Stimulated activated CD4-positive, alpha-beta T cell treated with anti-CD3 and anti-CD28 coated beads, TNF-alpha, amount 100 ng/mL, for 4 hours (primary cell): ENCODE measurements around the gene FAM50A.

Source experiments
- DNase-seq, 3 experiments: peaks; one replicate each; pipeline ENCODE4 v3.0.0-alpha.2; 2020; ENCODE audit warnings: low read depth in 3 of 3

The FAM50A gene

DNA sequence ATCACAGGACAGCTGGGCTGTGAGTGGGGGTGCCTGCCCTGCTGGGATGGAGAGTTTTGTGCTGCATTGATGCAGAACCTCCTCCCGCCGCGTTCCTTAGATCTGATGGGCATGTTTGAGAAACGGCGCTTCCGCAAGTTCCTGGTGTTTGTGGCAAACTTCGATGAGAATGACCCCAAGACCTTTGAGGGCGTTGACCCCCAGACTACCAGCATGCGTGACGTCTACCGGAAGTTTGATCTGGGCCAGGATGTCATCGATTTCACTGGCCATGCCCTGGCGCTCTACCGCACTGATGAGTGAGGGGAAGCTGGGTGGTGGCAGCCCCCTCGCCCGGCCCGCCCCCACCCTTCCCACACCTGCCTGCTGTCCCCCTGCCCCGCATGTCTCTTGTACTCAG, 4.1 kb upstream of the FAM50A start:
- no peak for DNase-seq

- no peak for DNase-seq
Observed at GRCh38 chrX:154440623-154441357, 3.2 kb upstream of the FAM50A start.

DNA sequence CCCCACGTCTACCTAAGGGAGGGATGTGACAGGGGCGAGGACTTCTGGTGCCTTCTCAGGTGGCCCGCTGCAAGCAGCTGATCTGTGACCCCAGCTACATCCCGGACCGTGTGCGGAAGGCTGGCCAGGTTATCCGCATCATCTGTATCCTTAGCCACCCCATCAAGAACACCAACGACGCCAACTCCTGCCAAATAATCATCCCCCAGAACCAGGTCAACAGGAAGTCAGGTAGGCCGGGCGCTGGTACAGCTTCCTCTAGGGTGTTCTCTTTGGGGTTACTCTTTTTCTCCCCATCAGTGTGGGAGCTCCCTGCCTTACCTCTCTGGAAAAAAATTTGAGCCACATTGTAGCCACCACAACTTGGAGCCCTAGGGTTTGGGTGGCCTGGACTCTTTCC, 2.4 kb upstream of the FAM50A start:
- DNase-seq = no peak

GRCh38 chrX:154441984-154442707, 1.8 kb upstream of the FAM50A start:
- DNase-seq = no peak

- DNase-seq = no peak
Observed at GRCh38 chrX:154443479-154443910, 446 bp upstream of the FAM50A start.

- DNase-seq = no peak
Observed at GRCh38 chrX:154444755-154445246, 860 bp downstream of the FAM50A start.

DNA sequence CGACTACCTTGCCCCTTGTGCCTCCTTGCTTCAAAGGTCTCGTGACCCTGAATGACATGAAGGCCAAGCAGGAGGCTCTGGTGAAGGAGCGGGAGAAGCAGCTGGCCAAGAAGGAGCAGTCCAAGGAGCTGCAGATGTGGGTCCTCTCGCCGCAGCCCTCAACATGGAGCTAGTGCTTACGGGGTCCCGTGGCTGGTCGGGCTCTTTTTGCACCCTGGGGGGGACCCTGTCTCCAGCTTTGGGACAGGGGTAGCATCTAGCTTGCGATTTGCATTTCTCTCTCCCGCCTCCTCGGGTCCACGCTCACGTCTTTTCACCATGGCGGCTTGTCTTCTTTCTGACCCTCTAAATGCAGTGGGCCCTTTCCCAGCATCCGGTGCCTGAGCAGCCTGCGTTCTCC, 1.8 kb downstream of the FAM50A start:
- DNase-seq = no peak

- DNase-seq = no peak
Observed at GRCh38 chrX:154446430-154446829, 2.5 kb downstream of the FAM50A start.

DNA sequence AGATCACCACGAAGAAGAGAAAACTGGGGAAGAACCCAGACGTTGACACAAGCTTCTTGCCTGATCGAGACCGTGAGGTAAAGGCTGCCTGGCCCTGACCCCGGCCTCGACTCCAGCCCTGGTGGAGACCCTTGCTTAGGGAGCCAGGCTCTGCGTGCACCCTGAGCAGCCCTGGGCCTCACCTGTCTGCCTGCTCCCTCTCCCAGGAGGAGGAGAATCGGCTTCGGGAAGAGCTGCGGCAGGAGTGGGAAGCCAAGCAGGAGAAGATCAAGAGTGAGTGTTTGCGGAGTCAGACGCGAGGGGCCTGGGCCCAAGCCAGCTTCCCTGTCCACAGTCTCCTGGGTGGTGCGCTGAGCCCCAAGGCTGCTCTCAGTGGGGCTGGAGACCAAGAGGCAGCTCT, 4.5 kb downstream of the FAM50A start:
- DNase-seq = no peak

DNA sequence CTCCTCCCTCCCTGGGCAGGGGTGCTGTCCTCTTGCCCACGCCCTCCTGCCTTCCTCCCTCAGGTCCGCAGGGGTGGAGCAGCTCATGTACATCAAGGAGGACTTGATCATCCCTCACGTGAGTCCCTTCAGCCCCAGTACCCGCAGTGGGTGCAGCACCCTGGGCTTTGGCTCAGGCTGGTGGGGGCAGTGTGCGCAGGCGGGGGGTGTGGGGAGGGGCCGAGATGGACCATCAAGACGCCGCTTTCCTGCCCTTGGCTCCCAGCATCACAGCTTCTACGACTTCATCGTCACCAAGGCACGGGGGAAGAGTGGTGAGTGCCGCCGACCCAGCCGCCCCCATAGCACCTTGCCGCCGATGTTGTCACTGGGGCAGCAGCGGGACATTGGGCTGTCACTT, 5.7 kb downstream of the FAM50A start:
- DNase-seq = no peak

- no peak for DNase-seq
Observed at GRCh38 chrX:154450312-154450711, 6.4 kb downstream of the FAM50A start.

DNA sequence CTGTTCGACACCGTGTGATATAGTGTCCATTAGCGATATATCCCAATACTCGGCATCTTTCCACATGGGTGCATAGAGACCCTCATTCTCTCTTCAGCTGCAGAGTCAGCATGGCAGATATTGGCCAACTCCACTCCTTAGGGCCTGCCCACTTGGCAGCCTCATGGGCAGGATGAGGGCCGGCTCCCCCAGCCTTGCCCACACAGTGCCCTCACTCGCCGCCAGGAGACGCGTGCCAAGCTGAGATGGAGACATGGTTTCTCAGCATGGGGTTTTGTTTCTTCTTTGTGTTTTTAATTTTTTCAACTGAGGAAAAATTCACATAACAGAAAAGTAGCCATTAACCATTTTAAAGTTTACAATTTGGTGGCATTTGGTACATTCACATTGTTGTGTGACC, 8.9 kb downstream of the FAM50A start:
- no peak for DNase-seq

- DNase-seq = peak in 2 of 3 experiments; percentile 19 to 23
Observed at GRCh38 chrX:154457491-154458115, 13.7 kb downstream of the FAM50A start.

DNA sequence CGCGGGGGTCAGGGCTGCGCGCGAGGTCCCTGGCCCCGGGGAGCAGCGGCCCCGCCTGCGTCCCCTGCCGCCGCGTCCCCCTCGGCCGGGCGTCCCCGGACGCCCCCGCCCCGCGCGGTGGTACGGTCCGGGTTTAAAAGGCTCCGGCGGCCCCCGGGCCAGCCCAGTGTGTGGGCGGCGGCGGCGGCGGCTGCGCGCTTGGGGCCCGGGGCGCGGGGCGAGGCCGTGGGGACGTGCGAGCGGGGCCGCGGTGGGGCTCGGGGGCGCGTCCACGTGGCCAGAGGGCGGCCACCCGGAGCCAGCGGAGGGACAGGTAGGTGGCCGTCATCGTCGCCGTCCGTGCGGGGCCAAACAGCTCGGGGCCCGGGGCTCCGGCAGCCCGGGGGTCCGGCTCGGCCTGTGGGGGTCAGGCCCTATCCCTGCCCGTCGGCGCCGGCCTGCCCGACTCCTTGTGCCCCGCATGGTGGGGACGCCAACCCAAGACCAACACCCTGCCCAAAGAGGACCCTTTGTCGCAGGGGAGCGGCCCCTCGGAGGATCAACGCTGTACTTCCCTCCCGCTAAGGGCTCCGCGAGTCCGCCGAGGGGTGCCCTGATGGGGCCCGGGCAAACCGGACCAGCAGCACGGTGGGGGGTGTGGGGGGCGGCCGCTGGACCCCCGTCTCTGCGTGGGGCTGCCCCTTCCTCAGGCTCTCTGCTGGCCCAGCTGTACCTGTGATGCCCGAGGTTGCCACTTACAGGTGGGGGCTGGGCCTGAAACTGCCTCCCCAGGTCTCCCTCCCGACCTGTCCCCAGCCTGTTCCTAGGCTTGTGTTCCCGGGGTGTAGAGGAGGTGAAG, 14.4 kb downstream of the FAM50A start, which contains the start of gene PLXNA3:
PLXNA3 (plus strand) TSS at position 166 of the 838 bp plus-strand sequence. CDS start 1,903 bp downstream, outside the sequence.
- peak; percentile 26 to 47 (median 44) for DNase-seq

- no peak for DNase-seq
Observed at GRCh38 chrX:154458954-154459778, 15.2 kb downstream of the FAM50A start.

DNA sequence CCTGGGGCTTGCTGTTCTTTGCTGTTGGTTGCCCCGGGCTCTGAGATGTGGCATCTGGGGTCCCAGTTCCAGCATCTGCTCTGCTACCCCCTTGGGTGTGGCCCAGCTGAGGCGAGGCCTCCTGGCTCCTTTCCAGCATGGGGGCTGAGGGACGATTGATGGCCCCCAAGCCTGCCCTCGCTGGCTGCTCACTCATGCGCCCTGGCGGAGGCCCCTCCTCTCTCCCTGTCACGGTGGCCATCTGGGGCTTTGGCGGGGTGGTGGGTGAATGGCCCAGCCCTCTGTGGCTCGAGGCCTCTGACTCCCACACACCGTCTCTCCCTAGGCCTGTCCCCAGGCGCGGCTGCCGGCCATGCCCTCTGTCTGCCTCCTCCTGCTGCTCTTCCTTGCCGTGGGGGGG, 15.9 kb downstream of the FAM50A start:
- DNase-seq = no peak

DNA sequence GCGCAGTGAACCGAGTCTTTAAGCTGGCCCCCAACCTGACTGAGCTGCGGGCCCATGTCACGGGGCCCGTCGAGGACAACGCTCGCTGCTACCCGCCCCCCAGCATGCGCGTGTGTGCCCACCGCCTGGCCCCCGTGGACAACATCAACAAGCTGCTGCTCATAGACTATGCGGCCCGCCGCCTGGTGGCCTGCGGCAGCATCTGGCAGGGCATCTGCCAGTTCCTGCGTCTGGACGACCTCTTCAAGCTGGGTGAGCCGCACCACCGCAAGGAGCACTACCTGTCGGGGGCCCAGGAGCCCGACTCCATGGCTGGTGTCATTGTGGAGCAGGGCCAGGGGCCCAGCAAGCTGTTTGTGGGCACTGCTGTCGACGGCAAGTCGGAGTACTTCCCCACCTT, 16.4 kb downstream of the FAM50A start:
- no peak for DNase-seq

DNA sequence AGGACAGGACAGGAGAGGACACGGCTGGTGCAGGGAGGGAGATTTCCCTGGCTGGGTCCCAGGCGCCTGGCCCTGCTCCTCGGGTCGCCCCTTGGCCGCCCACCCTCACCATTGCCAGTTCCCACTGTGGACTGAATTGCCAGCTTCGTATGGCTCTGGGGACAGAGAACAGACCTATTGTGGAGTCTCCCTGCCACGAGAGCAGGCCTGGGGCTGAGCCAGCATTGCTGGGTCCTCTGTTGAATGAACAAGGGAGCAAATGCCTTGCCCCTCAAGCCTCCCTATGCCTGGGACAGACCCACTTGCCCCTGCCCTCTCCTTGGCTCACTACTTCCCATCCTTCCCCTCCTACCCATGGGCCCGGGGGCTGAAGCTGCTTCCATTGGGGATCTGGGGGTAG, 18.5 kb downstream of the FAM50A start:
- no peak for DNase-seq

- DNase-seq = no peak
Observed at GRCh38 chrX:154463611-154464220, 19.8 kb downstream of the FAM50A start.

DNA sequence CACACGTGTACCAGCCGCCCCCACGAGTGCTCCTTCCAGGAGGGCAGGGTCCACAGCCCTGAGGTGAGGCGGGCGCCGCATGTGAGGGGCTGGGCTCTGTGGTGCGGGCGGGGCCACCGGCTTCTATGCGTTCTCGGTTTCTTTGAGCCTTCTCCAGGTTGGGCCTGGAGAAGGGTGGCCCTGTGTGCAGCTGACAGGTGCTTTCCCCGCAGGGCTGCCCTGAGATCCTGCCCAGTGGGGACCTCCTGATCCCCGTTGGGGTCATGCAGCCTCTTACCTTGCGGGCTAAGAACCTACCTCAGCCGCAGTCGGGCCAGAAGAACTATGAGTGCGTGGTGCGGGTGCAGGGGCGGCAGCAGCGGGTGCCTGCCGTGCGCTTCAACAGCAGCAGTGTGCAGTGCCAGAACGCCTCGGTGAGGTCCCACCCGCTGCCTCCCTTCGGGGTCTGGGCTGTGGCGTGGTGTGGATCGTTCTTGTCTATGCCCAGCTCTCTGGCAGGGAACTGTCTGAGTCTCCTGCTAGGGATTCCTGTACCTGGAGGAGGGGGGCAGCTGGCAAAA, 20.9 kb downstream of the FAM50A start:
- DNase-seq = no peak
